HuH-7 (cell line): ENCODE data around the gene TRABD2B.

Experiments
- DNase-seq: peaks from one replicate; pipeline ENCODE4 v3.0.0; 2011; ENCODE audit warnings: low spot score

The TRABD2B gene

GRCh38 chr1:47824716-47825115 is 172.5 kb downstream of the TRABD2B start:
- no peak for DNase-seq

DNA sequence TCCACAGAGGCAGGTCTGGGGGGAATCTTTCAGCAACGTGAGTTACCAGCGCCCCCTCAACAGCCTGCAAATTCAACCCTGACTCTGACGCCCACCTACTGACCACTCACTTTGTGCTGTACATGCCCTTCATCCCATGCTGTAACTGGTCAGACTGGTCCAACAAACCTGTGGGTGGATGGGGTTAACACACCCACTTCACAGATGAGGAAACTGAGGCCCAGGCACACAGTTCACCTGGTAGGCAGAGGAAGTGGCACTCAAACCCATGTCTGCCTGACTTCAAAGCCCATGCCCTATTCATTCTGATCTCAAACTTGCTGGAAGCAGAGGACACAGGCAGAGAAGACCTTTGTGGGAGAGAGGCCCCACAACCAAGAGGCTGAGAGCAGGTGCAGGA is 172.9 kb downstream of the TRABD2B start:
- DNase-seq: no peak

- no peak for DNase-seq
Measured at GRCh38 chr1:47823040-47823808, 174.0 kb downstream of the TRABD2B start.

DNA sequence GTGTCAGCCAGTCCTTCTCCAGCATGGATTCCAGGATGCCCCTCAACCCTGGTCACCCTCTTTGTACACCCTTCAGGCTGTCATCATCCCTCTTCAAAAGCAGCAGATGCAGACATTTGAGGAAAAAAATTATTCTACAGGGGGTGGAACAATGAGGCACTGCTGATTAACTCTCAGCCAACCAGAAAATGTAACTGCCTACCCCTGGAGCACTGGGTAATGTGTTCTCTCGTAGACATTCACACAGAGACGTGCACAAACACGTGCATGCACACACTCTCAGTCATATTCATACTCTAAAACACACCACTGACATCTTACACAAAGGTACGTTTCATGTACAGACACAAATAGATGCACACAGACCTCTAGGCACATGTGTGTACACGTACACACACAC is 175.4 kb downstream of the TRABD2B start:
- no peak for DNase-seq

DNA sequence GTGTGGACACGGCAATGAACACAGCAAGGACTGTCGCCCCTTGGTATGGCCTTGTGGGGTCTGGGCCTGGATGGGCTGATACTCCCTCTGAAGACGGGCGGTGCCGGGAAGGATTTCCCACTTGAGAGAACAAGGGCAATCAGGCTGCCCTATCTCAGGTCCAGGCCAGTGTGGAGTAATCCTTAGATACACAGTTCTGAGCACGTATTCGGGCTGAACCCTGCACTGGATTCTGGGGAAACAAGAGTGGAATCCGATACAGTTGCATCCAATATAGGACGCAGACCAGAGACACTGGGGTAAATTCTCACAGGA is 177.7 kb downstream of the TRABD2B start:
- no peak for DNase-seq

GRCh38 chr1:47818682-47819573 is 178.3 kb downstream of the TRABD2B start:
- no peak for DNase-seq

DNA sequence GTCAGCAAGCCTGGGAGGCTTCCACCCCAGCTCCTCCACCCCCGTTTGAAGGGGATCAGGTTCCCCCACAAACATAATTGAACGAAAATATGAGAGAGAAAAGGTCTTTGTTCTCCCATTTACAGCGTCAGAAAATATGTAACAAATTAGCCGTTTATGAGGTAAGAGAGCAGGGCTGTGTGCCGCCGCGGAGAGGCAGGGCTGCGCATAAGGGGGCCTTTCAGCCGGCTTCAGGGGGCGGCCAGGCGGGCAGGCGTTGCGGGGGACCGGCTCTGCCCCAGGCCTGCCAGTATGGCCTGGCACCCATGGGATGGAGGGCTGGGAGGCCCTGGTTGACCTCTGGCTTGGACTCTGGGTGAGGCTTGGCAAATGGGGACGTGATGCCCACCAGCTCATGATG is 179.3 kb downstream of the TRABD2B start:
- no peak for DNase-seq

DNA sequence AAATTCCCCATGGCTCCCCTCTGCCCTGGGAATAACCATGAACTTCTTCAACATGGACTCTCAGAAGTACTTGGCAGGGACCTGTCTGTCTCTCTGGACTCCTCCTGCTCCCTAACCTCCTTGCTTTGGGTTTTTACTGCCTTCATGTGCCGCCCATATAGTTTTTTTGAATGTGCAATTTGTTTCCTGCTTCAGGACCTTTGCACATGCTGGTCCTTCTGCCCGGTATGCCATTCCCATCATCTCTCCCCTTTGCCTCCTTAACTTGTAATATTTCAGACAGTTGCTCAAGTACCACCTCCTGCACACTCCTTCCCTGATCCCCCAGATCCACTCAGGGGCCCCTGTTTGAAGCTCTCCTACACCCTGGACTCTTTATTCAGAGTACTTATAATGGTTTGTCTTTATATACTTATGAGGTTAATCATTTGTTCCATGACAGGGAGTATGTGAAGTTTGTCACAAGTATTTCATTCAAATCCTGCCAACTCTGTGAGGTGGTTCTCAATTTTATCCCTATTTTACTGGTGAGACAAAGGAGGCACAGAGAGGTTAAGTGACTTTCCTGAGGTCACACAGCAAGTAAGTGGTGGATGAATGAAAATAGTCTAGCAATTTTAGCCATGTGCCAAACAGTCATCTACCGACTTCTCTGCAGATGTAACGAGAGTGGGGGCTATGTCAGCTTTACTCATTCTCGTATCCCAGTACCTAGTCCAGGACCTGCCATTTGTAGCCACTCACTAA is 180.7 kb downstream of the TRABD2B start:
- no peak for DNase-seq

DNA sequence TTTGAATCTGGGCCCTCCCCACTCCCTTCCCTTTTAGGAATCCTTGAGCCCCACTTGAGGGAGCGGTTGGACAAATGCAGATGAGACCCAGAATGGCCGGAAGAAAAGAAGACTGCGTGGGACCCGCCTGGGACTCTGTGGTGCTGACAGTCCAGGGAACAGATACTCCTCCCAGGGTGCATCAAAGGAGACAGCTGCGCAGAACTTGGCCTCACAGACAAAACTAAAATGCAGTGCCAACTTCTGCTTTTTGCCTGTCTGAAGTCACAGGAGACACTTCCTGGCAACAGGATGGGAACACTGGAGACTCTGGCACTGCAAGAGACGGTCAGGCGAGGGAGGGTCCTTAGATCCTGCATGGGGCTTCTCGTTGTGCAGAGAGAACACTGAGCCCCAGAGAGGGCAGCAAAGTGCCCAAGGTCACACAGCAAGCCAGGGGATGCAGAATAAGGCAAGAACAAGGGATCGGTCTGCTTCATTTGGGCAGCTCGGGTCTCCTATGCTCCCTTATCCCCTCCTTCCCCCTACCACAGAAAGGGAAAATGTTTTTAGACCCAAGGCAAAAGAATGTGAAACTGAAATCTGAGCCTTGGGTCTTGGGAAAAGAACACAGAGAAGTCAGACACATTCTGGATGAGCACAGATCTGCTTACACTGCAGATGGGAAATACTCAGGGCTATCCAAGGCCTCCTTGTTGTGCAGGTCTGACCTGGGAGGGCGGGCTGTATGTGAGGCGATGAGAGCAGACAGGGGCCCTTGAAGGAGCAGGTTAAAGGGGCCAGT is 182.4 kb downstream of the TRABD2B start:
- DNase-seq: no peak

DNA sequence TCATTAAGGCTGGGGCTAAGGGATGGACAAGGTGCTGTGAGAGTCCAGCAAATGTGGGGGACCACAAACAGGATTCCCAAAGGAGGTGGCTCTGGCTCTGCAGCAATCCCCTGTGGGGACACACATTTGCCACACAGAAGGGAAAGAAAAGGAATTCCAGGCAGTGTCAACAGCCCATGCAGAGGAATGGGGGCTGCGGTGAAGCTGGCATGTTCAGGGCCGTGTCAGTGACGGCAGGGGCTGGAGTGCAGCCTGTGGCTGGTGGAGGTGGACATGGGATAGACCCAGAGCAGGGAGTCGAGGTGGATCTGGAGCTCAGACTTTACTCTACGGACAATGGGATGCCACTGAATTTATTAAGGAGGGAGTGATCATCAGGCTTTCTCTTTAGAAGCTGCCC is 183.2 kb downstream of the TRABD2B start:
- no peak for DNase-seq

DNA sequence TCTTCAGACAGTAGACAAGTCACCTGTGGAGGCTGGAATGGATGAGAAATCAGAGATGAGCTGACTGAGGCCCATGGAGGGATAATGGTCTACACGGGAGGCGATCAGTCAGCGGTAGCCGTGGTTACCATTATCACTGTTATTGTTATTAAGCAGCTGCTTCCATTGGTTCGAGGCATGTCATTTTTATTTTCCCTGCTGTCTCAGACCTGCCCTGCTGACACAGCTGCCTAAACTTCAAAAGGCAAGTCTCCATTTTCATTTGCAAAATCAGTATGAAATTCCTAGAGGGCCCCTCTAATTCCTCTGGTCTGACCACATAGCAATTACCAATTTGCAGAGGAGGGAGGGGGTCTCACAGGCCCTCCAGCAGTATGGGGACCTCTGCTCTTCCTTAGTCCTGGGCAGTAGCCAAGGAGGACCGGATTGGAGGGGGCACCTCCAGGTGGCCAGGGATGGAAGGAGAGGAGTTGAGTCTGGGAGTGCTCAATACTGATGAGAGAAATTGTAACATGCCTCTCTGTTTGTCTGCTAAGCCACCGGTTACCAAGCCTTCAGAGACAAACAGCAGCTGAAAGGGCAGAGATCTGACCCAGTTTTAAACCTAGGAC is 184.2 kb downstream of the TRABD2B start:
- no peak for DNase-seq

- no peak for DNase-seq
Measured at GRCh38 chr1:47810964-47811682, 186.1 kb downstream of the TRABD2B start.

GRCh38 chr1:47809301-47810084 is 187.7 kb downstream of the TRABD2B start:
- DNase-seq: no peak

- DNase-seq: no peak
Measured at GRCh38 chr1:47808612-47809011, 188.6 kb downstream of the TRABD2B start.

- no peak for DNase-seq
Measured at GRCh38 chr1:47805921-47806361, 191.2 kb downstream of the TRABD2B start.

- DNase-seq: no peak
Measured at GRCh38 chr1:47805018-47805417, 192.2 kb downstream of the TRABD2B start.

DNA sequence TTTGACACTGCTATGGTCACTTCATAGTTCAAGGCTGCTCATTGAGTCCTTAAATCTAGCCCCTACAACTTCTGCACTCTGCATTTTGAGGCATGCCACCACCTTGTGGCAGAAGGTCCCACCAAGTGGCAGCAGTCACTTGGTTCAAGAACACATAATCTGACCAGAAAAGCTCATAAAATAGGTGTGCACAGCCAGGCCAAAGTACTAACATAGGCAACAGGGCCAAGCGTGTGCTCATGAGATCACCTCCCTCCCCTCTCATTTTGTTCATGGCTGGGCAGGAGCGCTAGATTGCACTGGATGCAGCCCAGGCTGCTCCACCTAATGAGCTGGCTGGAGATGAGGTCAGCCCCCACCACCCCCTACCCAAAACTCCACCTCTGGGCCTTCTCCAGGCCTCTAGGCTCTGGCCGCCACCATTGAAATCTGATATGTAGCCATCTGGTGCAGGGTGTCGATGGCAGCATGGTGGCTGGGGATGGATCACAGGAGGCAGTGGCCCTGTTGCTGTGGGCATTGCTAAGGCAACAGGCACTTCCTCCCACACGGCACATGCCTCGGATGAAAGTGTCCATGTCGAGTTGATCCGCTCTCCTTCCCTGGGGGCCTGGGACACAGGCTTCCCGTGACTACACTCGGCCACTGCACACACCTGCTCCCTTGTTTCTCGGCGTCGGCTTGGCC is 193.2 kb downstream of the TRABD2B start:
- no peak for DNase-seq

DNA sequence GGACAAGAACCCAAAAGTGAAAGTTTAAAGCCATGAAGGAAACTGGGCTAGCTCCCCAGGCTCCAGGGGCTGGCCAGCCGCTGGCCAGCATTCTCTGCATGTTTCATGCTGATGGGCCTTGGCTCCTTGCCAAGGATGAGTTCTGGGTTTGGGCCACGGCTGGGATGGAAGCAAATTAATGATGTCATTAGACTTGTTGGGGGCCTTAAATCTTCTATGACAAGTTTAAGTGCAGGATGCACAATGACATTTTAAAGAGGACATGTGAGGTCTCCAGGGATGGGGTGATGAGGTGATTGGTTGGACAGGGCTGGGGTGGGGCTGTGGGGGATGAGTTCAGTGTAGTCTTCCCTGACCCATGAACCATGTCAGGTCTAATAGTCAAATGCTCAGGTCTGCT is 199.6 kb downstream of the TRABD2B start:
- DNase-seq: no peak

DNA sequence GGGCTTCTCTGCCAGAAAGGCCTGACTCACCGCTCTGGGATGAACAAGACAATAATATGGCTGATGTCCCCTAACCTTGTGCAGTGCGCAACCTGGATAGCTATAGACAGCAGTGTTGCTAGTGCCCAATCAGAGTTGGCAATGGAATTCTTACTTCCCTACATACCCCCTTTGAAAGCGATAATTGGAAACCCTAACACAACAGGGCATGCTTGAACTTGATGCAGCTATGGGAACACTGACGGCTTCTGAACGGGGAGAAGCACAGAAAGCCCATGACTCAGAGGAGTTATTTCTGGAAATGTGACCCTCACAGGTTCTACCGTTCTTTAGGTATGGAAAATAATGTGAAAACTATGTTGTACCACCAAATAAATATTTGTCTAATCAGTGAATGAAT is 200.6 kb downstream of the TRABD2B start:
- no peak for DNase-seq
